Adipocyte (in vitro differentiated cells): ENCODE data around the gene GAL3ST3.

Experiments used
- DNase-seq: peaks from one replicate; pipeline ENCODE4 v3.0.0-alpha.2; 2015; ENCODE audit warnings: low read depth
- H3K27me3 ChIP-seq: replicated peaks from 2 replicates; pipeline ENCODE4 v1.7.0; 2013; ENCODE audit warnings: mild to moderate bottlenecking, low read length, moderate library complexity; ENCODE audit not compliant: control insufficient read depth, insufficient read depth
- H3K36me3 ChIP-seq: 2 replicates; pipeline ENCODE4 v1.7.0; 2013; ENCODE audit warnings: low read length, mild to moderate bottlenecking, moderate library complexity; ENCODE audit not compliant: control insufficient read depth, insufficient read depth, severe bottlenecking
- H3K4me1 ChIP-seq: 2 replicates; pipeline ENCODE4 v1.7.0; 2013; ENCODE audit warnings: mild to moderate bottlenecking, low read length, moderate library complexity; ENCODE audit not compliant: control insufficient read depth, insufficient read depth
- H3K4me3 ChIP-seq: 2 replicates; pipeline ENCODE4 v1.7.0; 2013; ENCODE audit warnings: mild to moderate bottlenecking, low read length, moderate library complexity
- H3K9ac ChIP-seq: 2 replicates; pipeline ENCODE4 v1.7.0; 2013; ENCODE audit warnings: mild to moderate bottlenecking, low read length, moderate library complexity
- H3K9me3 ChIP-seq: 2 replicates; pipeline ENCODE4 v1.7.0; 2013; ENCODE audit warnings: mild to moderate bottlenecking, low read length, moderate library complexity; ENCODE audit not compliant: control insufficient read depth

The GAL3ST3 gene

GRCh38 chr11:66052664-66052982 is 3.7 kb upstream of the GAL3ST3 start:
- peak overlapping the region; percentile 97 for H3K9ac ChIP-seq
- H3K4me3 ChIP-seq = peak overlapping the region; percentile 97
- no peaks in the 10 kb centered on the region for H3K9me3 ChIP-seq
- H3K4me1 ChIP-seq = peaks cover 45% of the 10 kb centered on the region
- peaks cover 32% of the 10 kb centered on the region for H3K36me3 ChIP-seq
- peaks cover 15% of the 10 kb centered on the region for H3K27me3 ChIP-seq
- DNase-seq = no peak

- H3K36me3 ChIP-seq = peaks cover 26% of the 10 kb centered on the region
- H3K4me3 ChIP-seq = peak within 1 kb of the TSS; percentile 97
- peaks cover 44% of the 10 kb centered on the region for H3K4me1 ChIP-seq
- peak within 1 kb of the TSS; percentile 97 for H3K9ac ChIP-seq
- H3K9me3 ChIP-seq = no peaks in the 10 kb centered on the region
- peak; percentile 98 for DNase-seq
- H3K27me3 ChIP-seq = peaks cover 21% of the 10 kb centered on the region
Observed at GRCh38 chr11:66051766-66052663, 3.1 kb upstream of the GAL3ST3 start, which contains the start of gene SF3B2. TSS of gene SF3B2 (plus strand) at chr11:66052364. CDS start at chr11:66052385, 21 bp downstream.

- peaks cover 27% of the 10 kb centered on the region for H3K27me3 ChIP-seq
- DNase-seq = no peak
- no peaks in the 10 kb centered on the region for H3K9me3 ChIP-seq
- peaks cover 20% of the 10 kb centered on the region for H3K36me3 ChIP-seq
- H3K9ac ChIP-seq = peak overlapping the region; percentile 97
- H3K4me3 ChIP-seq = peak overlapping the region; percentile 97
- peaks cover 38% of the 10 kb centered on the region for H3K4me1 ChIP-seq
Observed at GRCh38 chr11:66051371-66051765, 2.4 kb upstream of the GAL3ST3 start.

- H3K4me1 ChIP-seq = peaks cover 31% of the 10 kb centered on the region
- peak overlapping the region; percentile 97 for H3K9ac ChIP-seq
- no peaks in the 10 kb centered on the region for H3K9me3 ChIP-seq
- H3K36me3 ChIP-seq = peaks cover 13% of the 10 kb centered on the region
- peaks cover 28% of the 10 kb centered on the region for H3K27me3 ChIP-seq
- H3K4me3 ChIP-seq = no peak overlapping the region
- no peak for DNase-seq
Observed at GRCh38 chr11:66050581-66051231, 1.7 kb upstream of the GAL3ST3 start.

- peak; percentile 26 for DNase-seq
- H3K4me3 ChIP-seq = no peak overlapping the region
- no peaks in the 10 kb centered on the region for H3K36me3 ChIP-seq
- H3K4me1 ChIP-seq = peaks cover 11% of the 10 kb centered on the region
- H3K9me3 ChIP-seq = peaks cover 4% of the 10 kb centered on the region
- H3K27me3 ChIP-seq = peaks cover 38% of the 10 kb centered on the region
- no peak overlapping the region for H3K9ac ChIP-seq
Observed at GRCh38 chr11:66047541-66048365, 1.2 kb downstream of the GAL3ST3 start.

- Histone ChIP-seq H3K9me3 (peaks cover 4% of the 10 kb centered on the region), H3K27me3 (peaks cover 38% of the 10 kb centered on the region)
- DNase-seq = no peak
Observed at GRCh38 chr11:66046901-66047300, 2.1 kb downstream of the GAL3ST3 start.

GRCh38 chr11:66045177-66045639 is 3.8 kb downstream of the GAL3ST3 start:
- no peak overlapping the region for H3K4me3 ChIP-seq
- H3K9me3 ChIP-seq = peaks cover 4% of the 10 kb centered on the region
- peaks cover 2% of the 10 kb centered on the region for H3K4me1 ChIP-seq
- DNase-seq = peak; percentile 96
- peaks cover 49% of the 10 kb centered on the region for H3K27me3 ChIP-seq
- no peak overlapping the region for H3K9ac ChIP-seq
- no peaks in the 10 kb centered on the region for H3K36me3 ChIP-seq

More at GRCh38 chr11:66046901-66047300, 2.1 kb downstream of the GAL3ST3 start:
- no peaks in the 10 kb centered on the region for H3K36me3 ChIP-seq
- no peak overlapping the region for H3K4me3 ChIP-seq
- H3K4me1 ChIP-seq = peaks cover 11% of the 10 kb centered on the region
- H3K9ac ChIP-seq = no peak overlapping the region

GRCh38 chr11:66044757-66045156 is 4.2 kb downstream of the GAL3ST3 start:
- DNase-seq = no peak
- no peak overlapping the region for H3K4me3 ChIP-seq
- H3K4me1 ChIP-seq = peaks cover 6% of the 10 kb centered on the region
- peaks cover 48% of the 10 kb centered on the region for H3K27me3 ChIP-seq
- no peak overlapping the region for H3K9ac ChIP-seq
- peaks cover 4% of the 10 kb centered on the region for H3K9me3 ChIP-seq
- H3K36me3 ChIP-seq = no peaks in the 10 kb centered on the region

GRCh38 chr11:66042996-66043906 is 5.7 kb downstream of the GAL3ST3 start:
- H3K27me3 ChIP-seq = peaks cover 43% of the 10 kb centered on the region
- no peak overlapping the region for H3K4me3 ChIP-seq
- peaks cover 4% of the 10 kb centered on the region for H3K9me3 ChIP-seq
- no peak for DNase-seq
- no peaks in the 10 kb centered on the region for H3K36me3 ChIP-seq
- H3K9ac ChIP-seq = no peak overlapping the region
- peaks cover 9% of the 10 kb centered on the region for H3K4me1 ChIP-seq

- H3K9me3 ChIP-seq = peaks cover 5% of the 10 kb centered on the region
- peaks cover 9% of the 10 kb centered on the region for H3K4me1 ChIP-seq
- no peaks in the 10 kb centered on the region for H3K36me3 ChIP-seq
- no peak overlapping the region for H3K4me3 ChIP-seq
- H3K27me3 ChIP-seq = peaks cover 36% of the 10 kb centered on the region
- DNase-seq = no peak
- no peak overlapping the region for H3K9ac ChIP-seq
Observed at GRCh38 chr11:66042227-66042995, 6.5 kb downstream of the GAL3ST3 start.
